K562 (cell line): ENCODE measurements around the gene SRPRA. TPM values are rescaled to one million over a fixed set of nuclear protein-coding genes. Genes with fewer than 3 reads are reported as not detected.

Source experiments
- ATAC-seq: fragments of 200-7000 bp; cut with Tn5 transposase; 3 replicates; pipeline ENCODE4 v1.9.1; 2020; ENCODE audit warnings: moderate library complexity
- BruUV-seq: library from RNA; stranded (reverse); fragments of 400-500 nt; replicated peaks from 2 replicates; lab custom pipeline; 2021; lab: Mats Ljungman, UMichigan
- CTCF ChIA-PET: fragments of 300-600 bp; formaldehyde crosslinking; extraction: SDS; loops from one replicate; lab custom pipeline; 2021; ENCODE audit warnings: low intra/inter-chr PET ratio; lab: Yijun Ruan, JAX
- POLR2A ChIA-PET: fragments of 300-600, 350-650 bp; sonication (Branson Sonifier 250); formaldehyde crosslinking; extraction: SDS; loops from one replicate; lab custom pipeline; 2021; ENCODE audit warnings: antibody characterized with exemption, inconsistent platforms; lab: Yijun Ruan, JAX
- DNase-seq, 4 experiments: peaks; one replicate each; pipeline versions ENCODE4 v3.0.0 to v3.0.0-alpha.2; 2011 to 2018; ENCODE audit warnings: low spot score in 3 of 4, mixed read lengths in 3 of 4; ENCODE audit errors: extremely low read depth in 1 of 4
- FAIRE-seq: peaks from 2 replicates; lab custom pipeline; 2011; peaks lifted over from hg19 to GRCh38; lab: Jason Lieb, UNC
- H2AFZ ChIP-seq: 2 replicates; pipeline ENCODE4 v1.6.0; 2011; ENCODE audit warnings: low read depth, low read length, control low read depth, inconsistent platforms
- H3K27ac ChIP-seq: fragments of 200-600 bp; 3 replicates; pipeline ENCODE4 v1.8.0; 2011; ENCODE audit warnings: low read depth, mild to moderate bottlenecking, control low read depth, inconsistent platforms, low read length, moderate library complexity, mixed read lengths; ENCODE audit errors: extremely low read depth
- H3K27me3 ChIP-seq, 2 experiments: fragments of 300-600 bp in 1 of 2; 2 replicates in 1 of 2; 3 replicates in 1 of 2; pipeline versions ENCODE4 v1.6.0 to v1.8.0; 2011; ENCODE audit warnings: inconsistent platforms in 2 of 2, low read length in 2 of 2, mild to moderate bottlenecking in 1 of 2, mixed read lengths in 1 of 2, moderate library complexity in 1 of 2; ENCODE audit not compliant: control insufficient read depth in 2 of 2, insufficient read depth in 2 of 2
- H3K36me3 ChIP-seq: fragments of 300-600 bp; 3 replicates; pipeline ENCODE4 v1.8.0; 2011; ENCODE audit warnings: mild to moderate bottlenecking, low read length, inconsistent platforms; ENCODE audit not compliant: control insufficient read depth, insufficient read depth
- H3K4me1 ChIP-seq, 2 experiments: fragments of 200-600 bp in 1 of 2; replicated peaks in 1 of 2; 2 replicates in 1 of 2; 3 replicates in 1 of 2; pipeline versions ENCODE4 v1.5.1 to v1.8.0; 2011; ENCODE audit warnings: inconsistent platforms in 2 of 2, low read length in 2 of 2, mild to moderate bottlenecking in 1 of 2, mixed read lengths in 1 of 2, moderate library complexity in 1 of 2; ENCODE audit not compliant: control insufficient read depth in 2 of 2, insufficient read depth in 2 of 2
- H3K4me2 ChIP-seq: 2 replicates; pipeline ENCODE4 v1.6.1; 2011; ENCODE audit warnings: low read length, control low read depth, inconsistent platforms, mixed read lengths; ENCODE audit not compliant: insufficient read depth
- H3K4me3 ChIP-seq: fragments of 200-600 bp; sonication (generic), shearing (Covaris generic); 2 replicates; pipeline ENCODE4 v1.5.1; 2016; ENCODE audit warnings: control low read depth, inconsistent platforms
- H3K79me2 ChIP-seq: fragments of 200-600 bp; 3 replicates; pipeline ENCODE4 v1.8.0; 2011; ENCODE audit warnings: low read length, inconsistent platforms; ENCODE audit not compliant: control insufficient read depth, insufficient read depth
- H3K9ac ChIP-seq, 2 experiments: 2 replicates each; pipeline versions ENCODE4 v1.6.0 to v1.6.1; 2011; ENCODE audit warnings: low read depth in 2 of 2, low read length in 2 of 2, control low read depth in 1 of 2, inconsistent platforms in 1 of 2, mild to moderate bottlenecking in 1 of 2, mixed read lengths in 1 of 2; ENCODE audit not compliant: insufficient read depth in 1 of 2
- H3K9me1 ChIP-seq: one replicate; pipeline ENCODE4 v1.6.0; 2011; ENCODE audit warnings: inconsistent platforms, mild to moderate bottlenecking, low read length, moderate library complexity; ENCODE audit not compliant: control insufficient read depth, insufficient read depth
- H3K9me3 ChIP-seq: replicated peaks from 2 replicates; pipeline ENCODE4 v1.5.1; 2011; ENCODE audit warnings: low read depth, low read length, inconsistent platforms; ENCODE audit not compliant: control insufficient read depth, insufficient read depth
- H4K20me1 ChIP-seq: replicated peaks from 2 replicates; pipeline ENCODE4 v1.6.1; 2011; ENCODE audit warnings: low read length, inconsistent platforms, mixed read lengths; ENCODE audit not compliant: control insufficient read depth, insufficient read depth
- AFF1 ChIP-seq, 2 experiments: fragments of 450-650 bp; IDR thresholded peaks; 2 replicates each; pipeline ENCODE4 v1.6.1; 2018; ENCODE audit warnings: mild to moderate bottlenecking in 2 of 2, low read depth in 1 of 2; ENCODE audit not compliant: partially characterized antibody in 2 of 2
- JUND ChIP-seq, 2 experiments: IDR thresholded peaks; 2 replicates in 1 of 2; 3 replicates in 1 of 2; pipeline ENCODE4 v1.6.1; 2011; ENCODE audit warnings: borderline replicate concordance in 2 of 2, low read depth in 2 of 2, low read length in 2 of 2, improper control_type of control experiment in 1 of 2, missing biosample characterization in 1 of 2, missing genetic modification characterization in 1 of 2, missing genetic modification reagents in 1 of 2
- POLR2AphosphoS5 ChIP-seq: IDR thresholded peaks from 2 replicates; pipeline ENCODE4 v1.6.1; 2011; ENCODE audit warnings: mild to moderate bottlenecking, low read depth, low read length, moderate library complexity; ENCODE audit not compliant: control insufficient read depth, insufficient read depth
- SPI1 ChIP-seq: IDR thresholded peaks from 2 replicates; pipeline ENCODE4 v1.6.1; 2011; ENCODE audit warnings: low read depth, low read length, control low read depth, borderline replicate concordance
- TFAM ChIP-seq: fragments of 250-450 bp; sonication (Bioruptor Pico); conservative IDR thresholded peaks from 2 replicates; pipeline ENCODE4 v1.5.0; 2021; ENCODE audit warnings: mild to moderate bottlenecking, moderate library complexity
- XRCC3 ChIP-seq: fragments of 450-650 bp; IDR thresholded peaks from 2 replicates; pipeline ENCODE4 v1.6.1; 2017; ENCODE audit warnings: mild to moderate bottlenecking, moderate library complexity
- ZNF311 ChIP-seq: fragments of 250-450 bp; sonication (Bioruptor Pico); IDR thresholded peaks from 2 replicates; pipeline ENCODE4 v1.4.0; 2020; ENCODE audit warnings: mild to moderate bottlenecking, moderate library complexity
- WGBS: fragments of 100-300 bp; shearing (Covaris generic); methylation state at CpG from one replicate; pipeline ENCODE4 v1.1.6; 2016; ENCODE audit warnings: low coverage, mixed read lengths; ENCODE audit not compliant: insufficient coverage; ENCODE audit errors: missing lambda C conversion rate; 5-methylcytosine and 5-hydroxymethylcytosine counted together
- in situ Hi-C: fragments of 300-500 bp; cut with MboI; formaldehyde crosslinking; loops from 4 replicates; pipeline ENCODE4 v1.15.0; 2018; ENCODE audit warnings: inconsistent platforms, mixed read lengths
- intact Hi-C: fragments of 100-400 bp; cut with micrococcal nuclease; formaldehyde crosslinking; loops from 2 replicates; pipeline ENCODE4 v1.14.2; 2022
- polyA plus RNA-seq, 8 experiments: library from polyadenylated mRNA; depleted of rRNA in 4 of 8; stranded (reverse) in 5 of 8; unstranded in 3 of 8; fragments of >200 nt; fragmentation: Nextera tagmentation in 2 of 8; fragmentation: Illumina TruSeq in 1 of 8; extraction: Ambion mirVana in 2 of 8; extraction: Trizol in 1 of 8; gene quantifications; 2 replicates each; pipeline versions ENCODE4 v1.2.1 to v1.2.3, GENCODE V29; 2011 to 2014; ENCODE audit warnings: inconsistent platforms in 1 of 8, missing spikeins in 1 of 8
- total RNA-seq, 7 experiments: library from RNA; depleted of rRNA in 6 of 7; stranded (reverse); fragments of >200 nt in 6 of 7; fragmentation: Illumina TruSeq in 2 of 7; extraction: Trizol in 2 of 7; gene quantifications; 2 replicates each; pipeline versions ENCODE4 v1.2.1 to v1.2.3, GENCODE V29; 2011 to 2021; ENCODE audit warnings: low replicate concordance in 1 of 7
- TF ChIP-seq, protein P1 (sequence below): fragments of 250-450 bp; sonication (Bioruptor Pico); IDR thresholded peaks from 2 replicates; pipeline ENCODE4 v1.4.0; 2020
- TF ChIP-seq, protein P2 (sequence below), 2 experiments: fragments of 450-650 bp in 1 of 2; sonication (generic) in 1 of 2; formaldehyde crosslinking; conservative IDR thresholded peaks; 2 replicates each; pipeline versions ENCODE4 v1.4.0 to v1.8.1; 2020 to 2022; ENCODE audit warnings: mild to moderate bottlenecking in 1 of 2, missing genetic modification reagents in 1 of 2

Gene SRPRA
- total and polyA plus RNA-seq, 9 of the 15 experiments (the other 6 are each of a cell fraction or from before 2014, with no cell fraction given): 33.5 to 124 (median 80.0) TPM

DNA sequence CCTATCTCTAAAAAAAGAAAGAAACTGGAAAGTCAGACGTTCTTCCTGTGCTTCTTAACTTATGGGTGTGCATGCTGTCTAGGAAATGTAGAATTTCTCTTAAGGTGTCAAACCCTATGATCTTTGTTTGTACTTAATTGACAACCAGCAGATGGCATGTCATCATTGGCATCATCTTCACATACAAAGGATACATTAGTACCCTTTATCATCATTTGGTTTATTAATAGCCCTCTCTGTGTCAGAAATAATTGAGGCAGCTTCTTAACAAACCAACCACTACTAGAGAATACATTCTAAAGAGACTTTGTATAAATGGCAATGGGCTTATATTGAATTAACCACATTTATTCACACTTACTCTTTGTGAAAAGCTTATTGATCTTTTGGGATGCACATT lies 13.9 kb downstream of the SRPRA start:
- no peak for DNase-seq
- Histone ChIP-seq H2AFZ (no peak overlapping the region), H3K4me3 (no peak overlapping the region), H3K27me3 (no peaks in the 10 kb centered on the region), H3K9me1 (no peaks in the 10 kb centered on the region), H3K79me2 (no peaks in the 10 kb centered on the region), H4K20me1 (no peaks in the 10 kb centered on the region), H3K9ac (no peak overlapping the region), H3K9me3 (no peaks in the 10 kb centered on the region), H3K27ac (no peak overlapping the region), H3K4me2 (no peak overlapping the region), H3K4me1 (peaks cover 0 to 6% of the 10 kb centered on the region in 2 experiments; a peak in 2 of 5 replicates), H3K36me3 (peaks cover 58% of the 10 kb centered on the region)
- WGBS: 17% methylated on average over 1 of the region's 1 CpG
- BruUV-seq: no TSS peak
- ChIA-PET CTCF (no interaction called here), POLR2A (interaction anchor here (1.6 to 2.3 kb wide), 2 partner anchors 9 to 14 kb away, joined by 7 read pairs; partner anchors contain the start of genes FOXRED1 and SRPRA)
- ATAC-seq: no peak
- no peak for FAIRE-seq
- in situ Hi-C loops (no loop called here), intact Hi-C loops (no loop called here)
- TF ChIP-seq TFAM (CRISPR knock-in tag) (no peak), AFF1 (IDR thresholded peaks at IDR 0.05; ENCODE audit: low read depth in 1 of 2, partially characterized antibody in 2 of 2) (no peak), XRCC3 (no peak), ZNF311 (no peak), JUND (IDR thresholded peaks at IDR 0.05; ENCODE audit: borderline replicate concordance, low read depth, low read length) (no peak), JUND (tag; IDR thresholded peaks at IDR 0.05; ENCODE audit: borderline replicate concordance, low read depth, low read length) (no peak), POLR2AphosphoS5 (no peak), SPI1 (no peak)
- TF ChIP-seq, protein P1, sequence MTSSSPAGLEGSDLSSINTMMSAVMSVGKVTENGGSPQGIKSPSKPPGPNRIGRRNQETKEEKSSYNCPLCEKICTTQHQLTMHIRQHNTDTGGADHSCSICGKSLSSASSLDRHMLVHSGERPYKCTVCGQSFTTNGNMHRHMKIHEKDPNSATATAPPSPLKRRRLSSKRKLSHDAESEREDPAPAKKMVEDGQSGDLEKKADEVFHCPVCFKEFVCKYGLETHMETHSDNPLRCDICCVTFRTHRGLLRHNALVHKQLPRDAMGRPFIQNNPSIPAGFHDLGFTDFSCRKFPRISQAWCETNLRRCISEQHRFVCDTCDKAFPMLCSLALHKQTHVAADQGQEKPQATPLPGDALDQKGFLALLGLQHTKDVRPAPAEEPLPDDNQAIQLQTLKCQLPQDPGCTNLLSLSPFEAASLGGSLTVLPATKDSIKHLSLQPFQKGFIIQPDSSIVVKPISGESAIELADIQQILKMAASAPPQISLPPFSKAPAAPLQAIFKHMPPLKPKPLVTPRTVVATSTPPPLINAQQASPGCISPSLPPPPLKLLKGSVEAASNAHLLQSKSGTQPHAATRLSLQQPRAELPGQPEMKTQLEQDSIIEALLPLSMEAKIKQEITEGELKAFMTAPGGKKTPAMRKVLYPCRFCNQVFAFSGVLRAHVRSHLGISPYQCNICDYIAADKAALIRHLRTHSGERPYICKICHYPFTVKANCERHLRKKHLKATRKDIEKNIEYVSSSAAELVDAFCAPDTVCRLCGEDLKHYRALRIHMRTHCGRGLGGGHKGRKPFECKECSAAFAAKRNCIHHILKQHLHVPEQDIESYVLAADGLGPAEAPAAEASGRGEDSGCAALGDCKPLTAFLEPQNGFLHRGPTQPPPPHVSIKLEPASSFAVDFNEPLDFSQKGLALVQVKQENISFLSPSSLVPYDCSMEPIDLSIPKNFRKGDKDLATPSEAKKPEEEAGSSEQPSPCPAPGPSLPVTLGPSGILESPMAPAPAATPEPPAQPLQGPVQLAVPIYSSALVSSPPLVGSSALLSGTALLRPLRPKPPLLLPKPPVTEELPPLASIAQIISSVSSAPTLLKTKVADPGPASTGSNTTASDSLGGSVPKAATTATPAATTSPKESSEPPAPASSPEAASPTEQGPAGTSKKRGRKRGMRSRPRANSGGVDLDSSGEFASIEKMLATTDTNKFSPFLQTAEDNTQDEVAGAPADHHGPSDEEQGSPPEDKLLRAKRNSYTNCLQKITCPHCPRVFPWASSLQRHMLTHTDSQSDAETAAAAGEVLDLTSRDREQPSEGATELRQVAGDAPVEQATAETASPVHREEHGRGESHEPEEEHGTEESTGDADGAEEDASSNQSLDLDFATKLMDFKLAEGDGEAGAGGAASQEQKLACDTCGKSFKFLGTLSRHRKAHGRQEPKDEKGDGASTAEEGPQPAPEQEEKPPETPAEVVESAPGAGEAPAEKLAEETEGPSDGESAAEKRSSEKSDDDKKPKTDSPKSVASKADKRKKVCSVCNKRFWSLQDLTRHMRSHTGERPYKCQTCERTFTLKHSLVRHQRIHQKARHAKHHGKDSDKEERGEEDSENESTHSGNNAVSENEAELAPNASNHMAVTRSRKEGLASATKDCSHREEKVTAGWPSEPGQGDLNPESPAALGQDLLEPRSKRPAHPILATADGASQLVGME (CRISPR knock-in tag): no peak
- TF ChIP-seq, protein P2, sequence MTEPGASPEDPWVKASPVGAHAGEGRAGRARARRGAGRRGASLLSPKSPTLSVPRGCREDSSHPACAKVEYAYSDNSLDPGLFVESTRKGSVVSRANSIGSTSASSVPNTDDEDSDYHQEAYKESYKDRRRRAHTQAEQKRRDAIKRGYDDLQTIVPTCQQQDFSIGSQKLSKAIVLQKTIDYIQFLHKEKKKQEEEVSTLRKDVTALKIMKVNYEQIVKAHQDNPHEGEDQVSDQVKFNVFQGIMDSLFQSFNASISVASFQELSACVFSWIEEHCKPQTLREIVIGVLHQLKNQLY (CRISPR knock-in tag; conservative IDR thresholded peaks at IDR 0.05): no peak
